Heart left ventricle (tissue), 16 donors: Measurements from ENCODE around the gene ASB15. TPM values are rescaled to one million over a fixed set of nuclear protein-coding genes. Genes with fewer than 3 reads are reported as not detected.
A peak's percentile ranks its signal among the peaks of the same experiment; 100 is the strongest.

Experiments
- ATAC-seq, 4 donors: fragments of 200-7000 bp; cut with Tn5 transposase; one replicate each; pipeline ENCODE4 v1.9.1; 2020 to 2022; ENCODE audit warnings: moderate library complexity in 4 of 4, mild to moderate bottlenecking in 3 of 4, moderate number of reproducible peaks in 1 of 4
- DNase-seq, 5 donors: peaks; one replicate each; pipeline ENCODE4 v3.0.0-alpha.2; 2020
- H3K27ac ChIP-seq, 12 donors: fragments of 200-600 bp; sonication (generic) in 4 of 12; one replicate each; pipeline versions ENCODE4 v1.5.0 to v1.8.0; 2016 to 2022; ENCODE audit warnings: mild to moderate bottlenecking in 2 of 12
- H3K27me3 ChIP-seq, 9 donors: fragments of 200-600 bp; sonication (generic) in 2 of 9; one replicate each; pipeline versions ENCODE4 v1.5.1 to v1.8.0; 2016 to 2022; ENCODE audit warnings: mild to moderate bottlenecking in 3 of 9
- H3K36me3 ChIP-seq, 9 donors: fragments of 200-600 bp; sonication (generic) in 2 of 9; one replicate each; pipeline versions ENCODE4 v1.5.0 to v1.8.0; 2018 to 2022; ENCODE audit warnings: mild to moderate bottlenecking in 2 of 9
- H3K4me1 ChIP-seq, 12 donors: fragments of 200-600 bp; sonication (generic) in 4 of 12; one replicate each; pipeline versions ENCODE4 v1.5.0 to v1.8.0; 2016 to 2022; ENCODE audit warnings: mild to moderate bottlenecking in 3 of 12
- H3K4me3 ChIP-seq, 12 donors: fragments of 200-600 bp; sonication (generic) in 4 of 12; one replicate each; pipeline versions ENCODE4 v1.5.0 to v1.8.0; 2017 to 2022; ENCODE audit warnings: mild to moderate bottlenecking in 9 of 12, moderate library complexity in 4 of 12
- H3K9me3 ChIP-seq, 12 donors: fragments of 200-600 bp; sonication (generic) in 4 of 12; one replicate each; pipeline versions ENCODE4 v1.5.0 to v1.8.0; 2016 to 2022; ENCODE audit warnings: mild to moderate bottlenecking in 1 of 12
- CTCF ChIP-seq, 12 donors: fragments of 200-600 bp; sonication (generic) in 4 of 12; IDR thresholded peaks; one replicate each; pipeline versions ENCODE4 v1.5.0 to v1.8.0; 2018 to 2022; ENCODE audit warnings: antibody characterized with exemption in 12 of 12, mild to moderate bottlenecking in 5 of 12
- POLR2A ChIP-seq, 2 donors: fragments of 450-650 bp; IDR thresholded peaks; one replicate each; pipeline ENCODE4 v1.6.1; 2017; ENCODE audit warnings: antibody characterized with exemption in 2 of 2, mild to moderate bottlenecking in 2 of 2, moderate library complexity in 2 of 2
- WGBS, 4 donors: extraction: QIAGEN DNeasy Blood & Tissue Kit in 2 of 4; methylation state at CpG; one replicate each; pipeline versions ENCODE4 v1.1.5 to v1.1.7; 2013 to 2018; 5-methylcytosine and 5-hydroxymethylcytosine counted together
- intact Hi-C, 10 donors: fragments of 100-400 bp; cut with DNase I; formaldehyde crosslinking; loops; one replicate each; pipeline versions ENCODE4 v1.11.1 to v1.14.2; 2022
- polyA plus RNA-seq, 2 donors: library from polyadenylated mRNA; stranded (reverse); fragments of 200-250 nt; gene quantifications; one replicate each; pipeline ENCODE4 v1.2.3, GENCODE V29; 2013
- total RNA-seq, 9 donors: library from RNA; depleted of rRNA in 2 of 9; stranded (reverse); fragments of >200 nt in 2 of 9; fragmentation: NEBNext Ultra II Directional in 3 of 9; extraction: Animal tissue kit (Norgen Biotek cat#: 25700) in 3 of 9; gene quantifications; one replicate each; pipeline versions ENCODE4 v1.1.0 to v1.2.4, GENCODE V29; 2016 to 2023
- donor health status: ischemic (EF 13 %, LVEDD 7.1; RV severe dilation, severe dysfunction).
- donor health status: healthy with polysubstance abuse.
- donor health status: DM: no; HTN: yes; CAD: no.
- donor health status: DM: no; HTN: no; CAD: no.
- donor health status: ischemic (EF 25% LVEDD 6.9; RV normal size, moderate dysfunction).
- donor health status: ischemic (EF 25% LVEDD 5.7; RV mildly dilated, moderate dysfunction).
- donor health status: healthy.
- donor health status: DM: yes; HTN: yes; CAD: no.
- donor health status: ischemic (EF 35%, LVEDD 5.7; RV mildly dilated, moderate dysfunction).
- donor health status: nonischemic (EF 11% LVEDD 7.7; RV severe dilation, severe dysfunction).
- donor health status: DM: yes; HTN: yes; CAD: no.
- donor health status: PGD.
- donor health status: ischemic (EF 29% LVEDD 5.4; RV normal size, mild dysfunction).
- donor health status: nonischemic (EF 23%, LVEDD 6.1; RV moderate dilation, normal function).

ASB15 gene
- total and polyA plus RNA-seq, 11 donors, result 2.2 to 77.1 (median 34.9) TPM

- Histone ChIP-seq H3K4me1 (peaks cover 0 to 68% (median 26%) of the 10 kb centered on the region in 12 donors), H3K27ac (peak overlapping the region; percentile 5 to 94 (median 84)), H3K27me3 (no peaks in the 10 kb centered on the region), H3K4me3 (no peak overlapping the region), H3K9me3 (no peaks in the 10 kb centered on the region), H3K36me3 (no peaks in the 10 kb centered on the region)
- ATAC-seq (no peak), DNase-seq (no peak)
- 67 to 82% (median 72%) methylated on average over 7 of the region's 7 CpGs for WGBS, 4 donors
- TF ChIP-seq CTCF (IDR thresholded peaks at IDR 0.05) (no peak), POLR2A (IDR thresholded peaks at IDR 0.05) (no peak)
- intact Hi-C loops, result no loop called here
These were observed 45.6 kb downstream of the ASB15 start for GRCh38 chr7:123647106-123647730.

DNA sequence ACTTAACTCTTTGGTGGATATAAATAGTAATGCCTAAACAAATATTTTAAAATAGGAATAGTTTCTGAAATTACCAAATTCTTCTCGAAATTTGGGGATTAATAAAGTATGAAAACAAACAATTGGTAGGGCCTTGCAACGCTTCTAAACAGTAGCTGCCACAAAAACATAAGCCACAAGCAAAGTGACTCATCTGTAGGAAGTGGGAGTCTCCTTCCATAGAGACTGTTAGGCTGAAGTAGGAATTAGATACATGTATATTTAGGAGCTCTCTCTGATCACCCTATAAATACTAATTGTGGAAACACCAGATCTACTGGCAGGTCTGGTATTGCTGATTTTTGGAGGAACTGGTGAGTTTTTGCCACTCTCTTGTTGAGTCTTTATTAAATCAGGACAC is 48.3 kb downstream of the ASB15 start:
- H3K27ac ChIP-seq, result peak overlapping the region in 9 of 12 donors; percentile 4 to 94 (median 57)
- intact Hi-C loops, result no loop called here
- no peak overlapping the region for H3K4me3 ChIP-seq
- H3K9me3 ChIP-seq, result no peaks in the 10 kb centered on the region
- peaks cover 0 to 50% (median 22%) of the 10 kb centered on the region in 12 donors for H3K4me1 ChIP-seq
- H3K36me3 ChIP-seq, result no peaks in the 10 kb centered on the region
- TF ChIP-seq POLR2A (IDR thresholded peaks at IDR 0.05) (no peak), CTCF (IDR thresholded peaks at IDR 0.05) (no peak)
- no peaks in the 10 kb centered on the region for H3K27me3 ChIP-seq
- 61 to 76% (median 69%) methylated on average over 2 of the region's 2 CpGs for WGBS, 4 donors
- ATAC-seq (no peak), DNase-seq (no peak)

DNA sequence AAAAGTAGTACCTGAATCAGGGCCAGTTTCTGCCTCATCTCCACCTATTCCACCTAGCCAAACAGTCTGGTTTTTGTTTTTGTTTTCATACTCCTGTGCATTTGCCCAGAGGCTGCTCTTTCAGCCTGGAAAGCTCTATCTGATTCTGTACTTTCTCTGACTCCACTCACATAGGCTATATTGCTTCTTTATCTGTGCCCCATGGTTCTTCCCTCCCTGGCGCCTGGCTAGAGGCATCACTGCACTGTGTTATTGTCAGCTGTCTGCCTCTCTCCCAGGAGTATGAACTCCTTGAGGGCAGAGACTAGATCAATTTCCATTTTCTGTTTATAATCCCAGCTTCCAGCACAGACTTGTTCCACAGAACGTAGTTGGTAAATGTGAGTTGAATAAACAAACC is 49.0 kb downstream of the ASB15 start:
- WGBS, 4 donors, result 40 to 61% (median 48%) methylated on average over 2 of the region's 2 CpGs
- Histone ChIP-seq H3K9me3 (no peaks in the 10 kb centered on the region), H3K27me3 (no peaks in the 10 kb centered on the region), H3K4me1 (peaks cover 0 to 43% (median 17%) of the 10 kb centered on the region in 12 donors), H3K4me3 (no peak overlapping the region), H3K27ac (peak overlapping the region in 10 of 12 donors; percentile 4 to 94 (median 54)), H3K36me3 (no peaks in the 10 kb centered on the region)
- no peak for TF ChIP-seq POLR2A (IDR thresholded peaks at IDR 0.05)
- TF ChIP-seq CTCF (IDR thresholded peaks at IDR 0.05), result no peak
- DNase-seq, result no peak
- ATAC-seq, result peak in 2 of 4 donors; percentile 32 to 47
- intact Hi-C loops, result no loop called here

GRCh38 chr7:123652406-123652805 is 50.8 kb downstream of the ASB15 start:
- peaks cover 0 to 25% (median 3%) of the 10 kb centered on the region in 12 donors for H3K4me1 ChIP-seq
- no peaks in the 10 kb centered on the region for H3K27me3 ChIP-seq
- ATAC-seq (no peak), DNase-seq (no peak)
- 90 to 98% (median 92%) methylated on average over 1 of the region's 1 CpG for WGBS, 4 donors
- no peak overlapping the region for H3K4me3 ChIP-seq
- no peaks in the 10 kb centered on the region for H3K9me3 ChIP-seq
- H3K27ac ChIP-seq, result peak overlapping the region in 7 of 12 donors; percentile 13 to 98 (median 88)
- no peaks in the 10 kb centered on the region for H3K36me3 ChIP-seq
- no peak for TF ChIP-seq CTCF (IDR thresholded peaks at IDR 0.05)
- no peak for TF ChIP-seq POLR2A (IDR thresholded peaks at IDR 0.05)
- intact Hi-C loops, result no loop called here
